Nephron progenitor cell (in vitro differentiated cells): ENCODE results near the gene SLC35F3.

ENCODE experiments used
- DNase-seq: peaks from one replicate; pipeline ENCODE4 v3.0.0; 2021
- H3K27ac Mint-ChIP-seq: 2 replicates; pipeline ENCODE4 v1.8.0; 2021; ENCODE audit warnings: mild to moderate bottlenecking, moderate library complexity, mixed read lengths
- H3K27me3 Mint-ChIP-seq: 2 replicates; pipeline ENCODE4 v1.8.0; 2021; ENCODE audit warnings: mild to moderate bottlenecking, low read depth, mixed read lengths; ENCODE audit not compliant: poor library complexity
- H3K36me3 Mint-ChIP-seq: 2 replicates; pipeline ENCODE4 v1.8.0; 2021; ENCODE audit warnings: low read depth, mixed read lengths
- H3K4me1 Mint-ChIP-seq: 2 replicates; pipeline ENCODE4 v1.8.0; 2021; ENCODE audit warnings: mixed read lengths
- H3K4me3 Mint-ChIP-seq: 2 replicates; pipeline ENCODE4 v1.8.0; 2021; ENCODE audit warnings: mild to moderate bottlenecking, moderate library complexity, mixed read lengths
- H3K9me3 Mint-ChIP-seq: 2 replicates; pipeline ENCODE4 v1.8.0; 2021; ENCODE audit warnings: mild to moderate bottlenecking, moderate library complexity, mixed read lengths
- TF ChIP-seq, protein P1 (sequence below): fragments of 200-600 bp; sonication (generic); IDR thresholded peaks from 2 replicates; pipeline ENCODE4 v1.5.0; 2021; ENCODE audit warnings: antibody characterized with exemption

The SLC35F3 gene

GRCh38 chr1:233945979-233946378 lies 41.5 kb downstream of the SLC35F3 start:
- DNase-seq = no peak
- Mint-ChIP-seq H3K36me3 (no peaks in the 10 kb centered on the region), H3K9me3 (peaks cover 6% of the 10 kb centered on the region), H3K4me1 (no peaks in the 10 kb centered on the region), H3K27me3 (peaks cover 17% of the 10 kb centered on the region), H3K27ac (no peak overlapping the region), H3K4me3 (no peak overlapping the region)
- TF ChIP-seq, protein P1, sequence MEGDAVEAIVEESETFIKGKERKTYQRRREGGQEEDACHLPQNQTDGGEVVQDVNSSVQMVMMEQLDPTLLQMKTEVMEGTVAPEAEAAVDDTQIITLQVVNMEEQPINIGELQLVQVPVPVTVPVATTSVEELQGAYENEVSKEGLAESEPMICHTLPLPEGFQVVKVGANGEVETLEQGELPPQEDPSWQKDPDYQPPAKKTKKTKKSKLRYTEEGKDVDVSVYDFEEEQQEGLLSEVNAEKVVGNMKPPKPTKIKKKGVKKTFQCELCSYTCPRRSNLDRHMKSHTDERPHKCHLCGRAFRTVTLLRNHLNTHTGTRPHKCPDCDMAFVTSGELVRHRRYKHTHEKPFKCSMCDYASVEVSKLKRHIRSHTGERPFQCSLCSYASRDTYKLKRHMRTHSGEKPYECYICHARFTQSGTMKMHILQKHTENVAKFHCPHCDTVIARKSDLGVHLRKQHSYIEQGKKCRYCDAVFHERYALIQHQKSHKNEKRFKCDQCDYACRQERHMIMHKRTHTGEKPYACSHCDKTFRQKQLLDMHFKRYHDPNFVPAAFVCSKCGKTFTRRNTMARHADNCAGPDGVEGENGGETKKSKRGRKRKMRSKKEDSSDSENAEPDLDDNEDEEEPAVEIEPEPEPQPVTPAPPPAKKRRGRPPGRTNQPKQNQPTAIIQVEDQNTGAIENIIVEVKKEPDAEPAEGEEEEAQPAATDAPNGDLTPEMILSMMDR = no peak

DNA sequence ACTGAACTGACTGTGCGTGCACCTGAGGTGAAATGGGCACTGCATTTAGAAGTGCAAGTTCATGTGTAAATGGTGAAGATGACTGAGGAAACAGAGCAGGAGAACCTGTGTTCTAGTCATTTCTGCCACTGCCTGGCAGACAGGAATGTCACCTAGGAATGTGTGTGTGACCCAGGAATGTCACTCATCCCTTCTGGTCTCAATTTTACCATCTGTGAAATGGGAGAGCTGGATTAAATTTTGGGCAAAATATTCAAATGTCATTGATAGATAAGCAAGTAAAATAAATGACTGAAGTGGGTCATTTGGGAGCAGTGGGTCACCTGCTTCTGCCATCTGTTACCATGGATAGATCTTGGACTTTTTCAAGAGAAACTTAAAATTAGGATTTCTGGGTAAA lies 42.2 kb downstream of the SLC35F3 start:
- TF ChIP-seq, protein P1 = no peak

GRCh38 chr1:233951804-233952203 lies 47.3 kb downstream of the SLC35F3 start:
- no peak overlapping the region for H3K4me3 Mint-ChIP-seq
- no peak overlapping the region for H3K27ac Mint-ChIP-seq
- no peaks in the 10 kb centered on the region for H3K36me3 Mint-ChIP-seq
- H3K27me3 Mint-ChIP-seq = peaks cover 21% of the 10 kb centered on the region
- no peaks in the 10 kb centered on the region for H3K4me1 Mint-ChIP-seq
- H3K9me3 Mint-ChIP-seq = peaks cover 33% of the 10 kb centered on the region
- DNase-seq = no peak
- TF ChIP-seq, protein P1 = no peak

More for the DNA sequence above, 42.2 kb downstream of the SLC35F3 start:
- H3K27ac Mint-ChIP-seq = no peak overlapping the region
- H3K4me1 Mint-ChIP-seq = no peaks in the 10 kb centered on the region
- H3K36me3 Mint-ChIP-seq = no peaks in the 10 kb centered on the region
- DNase-seq = no peak
- no peak overlapping the region for H3K4me3 Mint-ChIP-seq
- peaks cover 16% of the 10 kb centered on the region for H3K27me3 Mint-ChIP-seq
- peaks cover 14% of the 10 kb centered on the region for H3K9me3 Mint-ChIP-seq

DNA sequence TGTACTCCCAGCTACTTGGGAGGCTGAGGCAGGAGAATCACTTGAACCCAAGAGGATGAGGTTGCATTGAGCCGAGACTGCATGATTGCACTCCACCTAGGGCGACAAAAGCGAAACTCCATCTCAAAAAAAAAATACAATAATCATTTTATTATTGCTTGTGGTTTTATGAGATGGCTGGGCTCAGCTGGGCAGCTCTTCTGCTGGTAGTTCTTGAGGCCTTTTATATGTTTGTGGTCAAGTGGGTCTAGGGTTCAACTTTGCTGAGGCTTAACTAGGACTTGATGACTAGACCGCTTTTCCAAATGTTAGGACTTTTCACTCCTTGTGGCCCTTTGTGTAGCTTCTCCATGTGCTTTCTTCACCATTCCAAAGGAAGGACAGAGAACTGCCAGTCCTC lies 53.2 kb downstream of the SLC35F3 start:
- TF ChIP-seq, protein P1 = no peak
- no peak overlapping the region for H3K4me3 Mint-ChIP-seq
- peaks cover 14% of the 10 kb centered on the region for H3K9me3 Mint-ChIP-seq
- DNase-seq = no peak
- H3K4me1 Mint-ChIP-seq = no peaks in the 10 kb centered on the region
- H3K27me3 Mint-ChIP-seq = peaks cover 17% of the 10 kb centered on the region
- H3K27ac Mint-ChIP-seq = no peak overlapping the region
- H3K36me3 Mint-ChIP-seq = no peaks in the 10 kb centered on the region

- Mint-ChIP-seq H3K27ac (no peak overlapping the region), H3K4me1 (no peaks in the 10 kb centered on the region), H3K4me3 (no peak overlapping the region), H3K27me3 (peaks cover 17% of the 10 kb centered on the region), H3K9me3 (peaks cover 4% of the 10 kb centered on the region), H3K36me3 (no peaks in the 10 kb centered on the region)
- TF ChIP-seq, protein P1 = no peak
- no peak for DNase-seq
Observed at GRCh38 chr1:233959102-233959501, 54.6 kb downstream of the SLC35F3 start.

DNA sequence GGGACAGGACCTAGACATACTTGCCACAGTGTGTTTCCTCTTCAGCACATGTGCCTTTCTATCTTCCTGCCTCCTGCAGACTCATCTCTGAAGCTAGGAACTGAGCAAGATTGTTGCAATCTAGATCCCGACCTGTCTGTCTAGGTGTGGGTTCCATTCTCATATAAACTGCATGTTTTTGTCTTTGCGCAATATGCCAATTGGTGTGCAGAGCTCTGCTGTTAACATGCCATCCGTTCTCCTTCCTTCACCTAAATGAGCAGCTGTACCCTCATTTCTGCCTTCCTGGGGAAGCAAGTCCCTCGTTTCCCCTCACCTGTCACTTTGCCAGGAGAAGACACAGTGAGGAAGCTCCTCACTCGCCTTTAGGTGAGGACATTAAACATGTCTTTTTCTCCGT lies 55.5 kb downstream of the SLC35F3 start:
- no peaks in the 10 kb centered on the region for H3K36me3 Mint-ChIP-seq
- H3K27ac Mint-ChIP-seq = no peak overlapping the region
- peaks cover 17% of the 10 kb centered on the region for H3K27me3 Mint-ChIP-seq
- H3K9me3 Mint-ChIP-seq = peaks cover 11% of the 10 kb centered on the region
- no peaks in the 10 kb centered on the region for H3K4me1 Mint-ChIP-seq
- no peak for DNase-seq
- H3K4me3 Mint-ChIP-seq = no peak overlapping the region
- TF ChIP-seq, protein P1 = no peak
